Right atrium auricular region (tissue), 2 donors: ENCODE results near the gene GFER. TPM values are rescaled to one million over a fixed set of nuclear protein-coding genes. Genes with fewer than 3 reads are reported as not detected.
"Not testable (repeated sequence)": the region's sequence is repeated elsewhere in the genome, so short reads cannot be mapped to it uniquely, and the experiment has no call there.

ENCODE experiments used
- DNase-seq: peaks from one replicate; pipeline ENCODE4 v3.0.0-alpha.2; 2019; ENCODE audit warnings: low spot score
- H3K27ac ChIP-seq, 2 donors: fragments of 200-600 bp; sonication (generic); 1 replicate in 1 of 2; 2 replicates in 1 of 2; pipeline ENCODE4 v1.5.1; 2016 to 2019
- H3K27me3 ChIP-seq, 2 donors: fragments of 200-600 bp; sonication (generic); one replicate each; pipeline versions ENCODE4 v1.5.1 to v1.6.0; 2017 to 2019
- H3K36me3 ChIP-seq: fragments of 200-600 bp; sonication (generic); one replicate; pipeline ENCODE4 v1.5.1; 2016
- H3K4me1 ChIP-seq, 2 donors: fragments of 200-600 bp; sonication (generic); one replicate each; pipeline versions ENCODE4 v1.5.1 to v1.6.0; 2017 to 2019
- H3K4me3 ChIP-seq, 2 donors: fragments of 200-600 bp; sonication (generic); 1 replicate in 1 of 2; 2 replicates in 1 of 2; pipeline ENCODE4 v1.5.1; 2017 to 2019; ENCODE audit warnings: mild to moderate bottlenecking in 1 of 2, moderate library complexity in 1 of 2
- H3K9me3 ChIP-seq, 2 donors: fragments of 200-600 bp; sonication (generic); one replicate each; pipeline ENCODE4 v1.5.1; 2019
- CTCF ChIP-seq, 2 donors: fragments of 200-600 bp; sonication (generic); IDR thresholded peaks; one replicate each; pipeline ENCODE4 v1.5.1; 2019; ENCODE audit warnings: antibody characterized with exemption in 2 of 2
- total RNA-seq, 2 donors: library from RNA; depleted of rRNA; stranded (reverse); fragments of >200 nt; gene quantifications; one replicate each; pipeline ENCODE4 v1.1.0, GENCODE V29; 2016

GFER gene
- total RNA-seq, 2 donors from 2014 or later, result 11.9 to 12.6 TPM

- DNase-seq, result no peak
- no peak for TF ChIP-seq CTCF (IDR thresholded peaks at IDR 0.05)
- Histone ChIP-seq H3K4me3 (peak overlapping the region; percentile 30 to 74), H3K9me3 (no peaks in the 10 kb centered on the region), H3K27me3 (no peaks in the 10 kb centered on the region), H3K4me1 (peaks cover 0 to 68% of the 10 kb centered on the region in 2 donors), H3K36me3 (peaks cover 11% of the 10 kb centered on the region), H3K27ac (peak overlapping the region; percentile 84 to 85)
These were observed 46.0 kb downstream of the GFER start for GRCh38 chr16:2030036-2030435.

- no peak for DNase-seq
- H3K9me3 ChIP-seq, result no peaks in the 10 kb centered on the region
- TF ChIP-seq CTCF (IDR thresholded peaks at IDR 0.05), result no peak
- H3K4me3 ChIP-seq, result peak overlapping the region; percentile 30 to 74
- H3K4me1 ChIP-seq, result peaks cover 0 to 70% of the 10 kb centered on the region in 2 donors
- H3K27me3 ChIP-seq, result no peaks in the 10 kb centered on the region
- peaks cover 21% of the 10 kb centered on the region for H3K36me3 ChIP-seq
- peak overlapping the region; percentile 84 to 85 for H3K27ac ChIP-seq
These were observed 47.1 kb downstream of the GFER start for GRCh38 chr16:2031081-2031577.

DNA sequence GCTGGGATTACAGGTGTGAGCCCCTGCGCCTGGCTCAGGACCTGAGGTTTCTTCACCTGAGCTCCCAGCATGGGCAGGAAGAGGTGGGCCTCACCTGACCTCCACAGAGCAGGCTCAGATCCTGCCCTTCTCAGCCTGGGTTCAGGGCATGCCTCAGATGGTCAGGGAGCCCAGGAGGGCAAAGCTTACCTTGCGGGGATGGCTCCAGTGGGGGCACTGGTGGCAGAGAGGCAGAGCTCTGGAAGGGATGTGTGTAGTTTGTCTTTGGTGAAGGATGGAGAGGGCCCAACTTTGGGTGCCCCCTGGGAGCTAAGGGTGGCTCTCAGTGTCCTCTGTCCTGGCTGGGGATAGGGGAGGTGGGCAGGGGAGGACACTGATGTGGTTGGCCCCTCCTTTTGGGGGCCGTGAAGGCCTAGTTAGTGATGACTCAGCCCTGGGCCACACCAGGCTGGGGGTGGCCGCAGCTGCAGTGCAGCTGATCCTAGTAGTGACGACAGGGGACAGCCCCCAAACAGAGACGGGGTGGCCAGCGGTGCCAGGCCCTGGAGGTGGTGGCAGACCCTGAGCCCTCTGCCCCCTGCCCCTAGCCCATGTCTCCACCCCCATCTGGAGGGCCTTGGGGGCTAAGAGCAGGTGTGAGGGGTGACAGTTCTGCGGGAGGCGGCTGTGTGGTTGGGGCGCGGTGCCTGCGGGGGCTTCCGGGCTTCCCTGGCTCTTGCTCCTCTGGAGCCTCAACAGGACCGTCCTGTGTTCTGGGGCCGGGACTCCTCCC, 48.5 kb downstream of the GFER start:
- no peak for TF ChIP-seq CTCF (IDR thresholded peaks at IDR 0.05)
- Histone ChIP-seq H3K27me3 (no peaks in the 10 kb centered on the region), H3K4me3 (peak overlapping the region; percentile 3 to 50), H3K36me3 (peaks cover 34% of the 10 kb centered on the region), H3K27ac (peak overlapping the region; percentile 84 to 85), H3K4me1 (peaks cover 0 to 73% of the 10 kb centered on the region in 2 donors), H3K9me3 (no peaks in the 10 kb centered on the region)
- DNase-seq, result no peak

GRCh38 chr16:2033057-2033908, 49.3 kb downstream of the GFER start:
- no peak for TF ChIP-seq CTCF (IDR thresholded peaks at IDR 0.05)
- Histone ChIP-seq H3K27ac (peak overlapping the region; percentile 84 to 85), H3K27me3 (no peaks in the 10 kb centered on the region), H3K4me1 (peaks cover 0 to 73% of the 10 kb centered on the region in 2 donors), H3K9me3 (no peaks in the 10 kb centered on the region), H3K36me3 (peaks cover 42% of the 10 kb centered on the region), H3K4me3 (peak overlapping the region; percentile 47 to 50)
- DNase-seq, result peak; percentile 79

DNA sequence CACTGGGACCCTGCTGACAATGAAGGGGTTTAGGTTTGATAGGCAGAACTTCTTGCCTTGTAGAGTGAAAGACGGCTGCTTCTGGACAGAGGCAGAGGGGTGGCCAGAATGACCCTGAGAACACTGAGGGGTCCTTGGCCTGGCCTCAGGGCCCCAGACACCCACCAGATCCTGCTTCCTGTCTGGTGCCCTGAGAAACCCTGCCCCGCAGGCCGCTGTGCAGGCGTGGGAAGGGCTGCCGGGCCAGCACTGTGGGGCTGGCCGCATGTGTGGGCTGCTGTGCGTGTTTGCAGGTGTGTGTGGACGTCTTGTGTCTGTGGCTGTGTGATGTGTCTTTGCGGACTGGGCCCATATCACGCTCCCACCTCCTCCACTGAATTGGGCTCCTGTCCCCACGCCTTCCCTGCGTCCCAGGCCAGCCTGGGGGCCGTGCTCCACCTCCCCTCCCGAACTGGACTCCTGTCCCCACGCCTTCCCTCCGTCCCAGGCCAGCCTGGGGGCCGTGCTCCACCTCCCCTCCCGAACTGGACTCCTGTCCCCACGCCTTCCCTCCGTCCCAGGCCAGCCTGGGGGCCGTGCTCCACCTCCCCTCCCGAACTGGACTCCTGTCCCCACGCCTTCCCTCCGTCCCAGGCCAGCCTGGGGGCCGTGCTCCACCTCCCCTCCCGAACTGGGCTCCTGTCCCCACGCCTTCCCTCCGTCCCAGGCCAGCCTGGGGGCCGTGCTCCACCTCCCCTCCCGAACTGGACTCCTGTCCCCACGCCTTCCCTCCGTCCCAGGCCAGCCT, 50.1 kb downstream of the GFER start:
- not testable (repeated sequence) for H3K9me3 ChIP-seq, H3K27me3 ChIP-seq, DNase-seq
- H3K27ac ChIP-seq, result peak overlapping the region; percentile 84 to 85
- peaks cover 50% of the 10 kb centered on the region for H3K36me3 ChIP-seq
- H3K4me1 ChIP-seq, result peaks cover 0 to 73% of the 10 kb centered on the region in 2 donors
- H3K4me3 ChIP-seq, result peak overlapping the region; percentile 47 to 50
